Stimulated activated CD8-positive, alpha-beta memory T cell treated with anti-CD3 and anti-CD28 coated beads, Interleukin-15, amount 100 ng/mL, for 24 hours (primary cell): ENCODE data around the gene WDR62.

Source experiments
- DNase-seq: peaks from one replicate; pipeline ENCODE4 v3.0.0-alpha.2; 2020; ENCODE audit warnings: low read depth

WDR62 gene

DNA sequence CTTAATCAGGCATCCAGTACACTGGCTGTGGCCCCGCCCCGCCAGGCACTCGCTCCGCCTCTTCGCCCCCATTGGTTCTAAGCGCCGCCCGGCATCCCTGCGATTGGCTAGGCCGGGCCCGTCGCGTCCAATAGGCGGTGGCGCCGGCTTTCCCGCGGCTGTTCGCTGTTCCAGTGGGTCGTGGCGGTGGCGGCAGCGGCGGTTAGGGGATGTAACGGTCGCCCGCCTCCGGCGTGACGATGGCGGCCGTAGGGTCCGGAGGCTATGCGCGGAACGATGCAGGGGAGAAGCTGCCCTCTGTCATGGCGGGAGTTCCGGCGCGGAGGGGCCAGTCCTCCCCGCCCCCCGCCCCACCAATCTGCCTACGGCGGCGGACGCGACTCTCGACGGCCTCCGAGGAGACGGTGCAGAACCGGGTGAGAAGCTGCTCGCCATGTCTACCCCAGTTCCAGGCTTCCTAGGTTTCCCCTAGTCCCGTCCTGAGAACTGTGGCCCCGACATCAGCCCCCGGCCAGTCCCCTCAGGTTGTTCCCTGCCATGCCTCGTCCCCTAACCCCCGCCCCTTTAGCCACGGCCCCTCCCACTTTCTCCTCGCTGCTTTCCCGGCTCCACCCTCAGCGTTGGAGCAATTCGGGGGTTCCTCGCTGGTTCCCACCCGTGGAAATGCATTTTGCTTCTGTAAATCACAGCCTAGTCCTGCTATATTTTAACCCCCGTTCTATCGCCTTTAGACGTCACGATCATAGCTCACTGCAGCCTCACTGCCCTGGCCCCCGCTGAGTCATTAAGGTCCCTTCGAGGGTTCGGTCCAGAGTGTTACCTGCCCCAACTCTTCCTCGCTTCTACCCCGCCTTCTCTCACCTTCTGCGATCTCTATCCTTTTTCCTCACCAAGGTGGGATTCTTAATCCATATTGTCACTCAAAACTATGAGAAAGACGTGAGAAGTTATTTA, at the start of gene WDR62:
TSS of gene WDR62 (plus strand) at position 165 of the 954 bp plus-strand sequence. CDS start at position 240, 75 bp downstream.
- peak; percentile 88 for DNase-seq

- no peak for DNase-seq
Observed at GRCh38 chr19:36006955-36007354, 47.7 kb upstream of the WDR62 start.

DNA sequence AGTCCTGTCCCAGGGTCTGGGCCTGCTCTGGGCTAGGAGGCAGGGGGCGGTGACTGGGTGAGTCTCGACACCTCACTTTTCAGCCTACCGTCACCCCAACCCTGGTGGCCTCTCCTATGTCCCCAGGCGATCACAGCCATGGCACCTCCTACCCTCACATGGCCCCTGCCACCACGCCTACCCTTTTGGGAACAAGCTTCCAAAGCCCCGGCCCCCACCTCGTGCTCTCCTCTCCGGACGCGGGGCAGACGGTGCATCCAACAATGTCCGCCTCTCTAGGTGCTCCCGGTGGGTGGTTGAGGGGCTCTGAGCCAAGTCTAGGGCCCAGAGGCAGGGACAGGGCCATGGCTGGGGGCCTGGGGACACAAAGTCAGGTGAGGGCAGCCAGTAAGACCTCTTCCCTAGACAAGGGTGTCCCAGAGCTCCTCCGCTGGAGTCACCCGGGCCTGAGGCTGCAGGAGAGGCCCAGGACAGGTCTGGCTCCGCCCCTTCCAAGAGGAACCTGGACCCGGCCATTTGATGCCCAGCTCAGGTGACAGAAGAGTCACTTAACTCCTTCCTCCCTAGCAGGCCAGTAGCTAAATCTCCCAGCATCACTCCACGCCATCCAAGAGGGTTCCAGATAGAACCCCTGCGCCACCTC, 46.2 kb upstream of the WDR62 start, which contains the start of gene SYNE4:
TSS of gene SYNE4 (minus strand) at position 478 of the 643 bp plus-strand sequence. CDS start at position 346, 132 bp downstream.
- no peak for DNase-seq

DNA sequence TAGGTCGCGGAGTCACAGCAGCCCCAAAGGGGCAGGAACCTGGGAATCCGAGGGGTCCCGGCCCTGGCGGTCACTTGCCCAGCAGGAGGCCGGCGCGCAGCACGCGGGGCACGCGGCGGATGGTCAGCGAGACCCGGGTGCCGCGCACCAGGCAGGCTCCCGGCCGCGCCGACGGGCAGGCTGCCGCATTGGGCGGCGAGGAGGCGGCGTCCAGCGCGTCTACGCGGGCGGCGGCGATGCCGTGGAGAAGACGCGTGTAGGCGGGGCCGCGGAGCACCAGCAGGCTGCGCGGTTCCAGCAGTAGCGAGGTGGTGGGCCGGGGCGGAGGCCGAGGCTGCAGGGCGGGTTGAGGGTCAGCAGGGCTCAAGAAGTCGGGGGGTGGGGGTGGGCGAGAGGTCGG, 45.5 kb upstream of the WDR62 start:
- DNase-seq = no peak

DNA sequence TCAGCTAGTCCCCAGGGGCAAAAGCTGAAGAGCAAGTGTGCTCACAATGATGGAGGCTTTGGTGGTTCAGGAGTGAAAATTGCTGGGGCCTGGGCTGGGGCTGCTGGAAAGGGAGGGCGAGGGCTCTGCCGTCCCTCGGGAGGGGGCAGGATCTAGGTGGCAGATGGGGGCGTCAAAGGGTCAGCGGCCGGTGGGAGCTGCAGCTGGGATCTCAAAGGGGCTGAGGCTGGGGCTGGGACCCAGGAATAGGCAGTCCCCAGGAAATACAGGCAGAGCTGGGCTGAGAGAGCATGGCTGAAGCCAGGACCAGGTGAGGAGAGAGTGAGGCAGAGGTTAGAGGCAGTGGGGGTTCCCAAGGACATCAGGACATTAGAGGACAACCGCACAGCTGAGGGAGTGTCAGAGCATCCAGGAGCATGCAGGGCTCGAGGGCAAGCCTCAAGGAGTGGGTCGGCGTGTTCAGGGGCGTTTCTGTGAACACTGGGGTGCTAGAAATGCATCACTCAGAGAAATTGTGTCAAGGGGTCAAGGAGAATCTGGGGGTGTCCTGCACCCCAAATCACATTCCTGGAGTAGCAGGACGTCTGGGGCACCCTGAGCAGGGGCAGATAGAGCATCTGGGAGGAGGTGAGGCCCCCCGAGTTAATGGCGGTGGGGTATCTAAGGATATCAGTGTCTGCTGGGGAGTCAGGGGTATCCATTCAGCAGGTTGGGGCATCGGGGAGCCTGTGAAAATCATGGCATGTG, 44.9 kb upstream of the WDR62 start:
- no peak for DNase-seq

- no peak for DNase-seq
Observed at GRCh38 chr19:36010402-36010801, 44.3 kb upstream of the WDR62 start.

DNA sequence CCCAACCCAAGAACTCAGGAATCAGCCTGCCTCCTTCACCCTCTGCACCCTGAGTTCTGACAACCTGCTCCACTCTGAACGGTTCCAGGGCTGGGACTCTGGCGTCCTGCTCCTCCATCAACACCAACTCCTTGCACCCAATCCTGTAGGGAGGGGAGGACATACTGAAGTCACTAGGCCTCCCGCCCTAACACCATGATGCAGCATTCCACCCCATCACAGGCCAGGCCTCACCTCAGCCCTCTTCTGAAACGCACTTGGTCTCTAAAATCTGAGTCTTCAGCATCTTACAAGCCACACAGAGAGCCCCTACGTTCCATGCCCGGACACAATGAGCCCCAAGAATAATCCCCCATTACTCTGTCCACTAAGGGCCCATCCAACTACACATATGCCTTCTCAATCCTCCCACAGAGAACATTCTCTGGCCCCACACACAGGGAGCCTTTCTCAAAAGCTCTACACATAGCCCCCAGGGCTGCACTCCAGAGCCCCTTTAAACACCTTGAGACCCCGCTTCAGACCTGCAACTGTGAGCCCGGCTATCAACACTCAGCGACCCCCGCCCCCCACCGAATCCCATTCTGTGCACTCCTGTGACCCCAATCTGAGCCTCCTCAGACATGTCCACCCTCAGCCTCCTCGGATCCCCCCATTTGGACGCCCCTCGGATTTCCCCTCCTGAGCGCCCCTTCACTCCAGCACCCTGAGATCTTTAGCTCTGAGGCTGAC, 41.3 kb upstream of the WDR62 start:
- no peak for DNase-seq

DNA sequence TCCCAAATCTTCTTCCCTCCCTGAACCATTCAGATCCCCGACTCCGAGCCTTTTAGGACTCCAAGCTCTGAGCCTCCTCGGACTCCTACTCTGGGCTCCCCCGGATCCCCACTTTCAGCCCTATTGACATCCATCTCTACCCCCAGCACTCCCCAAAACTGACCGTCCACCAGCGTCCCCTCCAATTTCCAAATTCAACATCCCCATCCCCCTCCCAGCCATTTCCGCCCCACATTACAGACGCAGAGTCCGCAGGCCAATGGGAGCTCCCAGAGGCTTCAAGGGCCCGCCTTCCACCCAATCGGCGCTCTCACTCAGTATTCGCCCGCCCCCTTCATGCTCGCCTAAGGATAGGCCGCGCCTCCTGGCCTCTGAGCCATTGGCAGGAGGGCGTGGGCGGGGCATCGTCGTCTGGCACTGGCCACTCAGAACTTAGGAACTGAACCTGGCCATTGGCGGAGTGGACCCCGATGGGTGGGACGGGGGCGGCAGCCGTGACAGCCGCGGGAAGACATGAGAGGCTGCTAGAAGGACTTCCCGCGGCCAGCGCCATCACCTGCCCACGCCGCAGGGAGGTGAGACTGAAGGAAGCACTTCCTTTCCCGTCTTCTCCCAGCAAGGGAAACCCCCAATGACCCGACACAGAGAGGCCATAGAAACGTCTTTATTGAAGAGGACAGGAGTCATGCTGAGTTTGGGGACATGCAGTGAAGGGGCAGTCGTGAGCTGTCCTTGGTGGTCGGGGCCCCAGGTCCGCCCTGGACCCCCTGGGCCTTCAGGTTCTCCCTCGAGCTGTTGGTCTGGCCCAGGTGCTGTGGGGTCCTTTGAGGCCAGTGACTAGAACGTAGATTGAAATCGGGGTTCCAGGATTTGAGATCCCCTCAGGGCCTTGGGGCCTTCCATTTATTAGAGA, 40.4 kb upstream of the WDR62 start, which contains the start of gene ALKBH6:
TSS of gene ALKBH6 (minus strand) at position 202 of the 913 bp plus-strand sequence. CDS start 816 bp downstream, outside the sequence.
- DNase-seq = peak; percentile 98

GRCh38 chr19:36019061-36019670, 35.5 kb upstream of the WDR62 start:
- no peak for DNase-seq

- no peak for DNase-seq
Observed at GRCh38 chr19:36023432-36023831, 31.3 kb upstream of the WDR62 start.

GRCh38 chr19:36025541-36025940, 29.2 kb upstream of the WDR62 start:
- no peak for DNase-seq

DNA sequence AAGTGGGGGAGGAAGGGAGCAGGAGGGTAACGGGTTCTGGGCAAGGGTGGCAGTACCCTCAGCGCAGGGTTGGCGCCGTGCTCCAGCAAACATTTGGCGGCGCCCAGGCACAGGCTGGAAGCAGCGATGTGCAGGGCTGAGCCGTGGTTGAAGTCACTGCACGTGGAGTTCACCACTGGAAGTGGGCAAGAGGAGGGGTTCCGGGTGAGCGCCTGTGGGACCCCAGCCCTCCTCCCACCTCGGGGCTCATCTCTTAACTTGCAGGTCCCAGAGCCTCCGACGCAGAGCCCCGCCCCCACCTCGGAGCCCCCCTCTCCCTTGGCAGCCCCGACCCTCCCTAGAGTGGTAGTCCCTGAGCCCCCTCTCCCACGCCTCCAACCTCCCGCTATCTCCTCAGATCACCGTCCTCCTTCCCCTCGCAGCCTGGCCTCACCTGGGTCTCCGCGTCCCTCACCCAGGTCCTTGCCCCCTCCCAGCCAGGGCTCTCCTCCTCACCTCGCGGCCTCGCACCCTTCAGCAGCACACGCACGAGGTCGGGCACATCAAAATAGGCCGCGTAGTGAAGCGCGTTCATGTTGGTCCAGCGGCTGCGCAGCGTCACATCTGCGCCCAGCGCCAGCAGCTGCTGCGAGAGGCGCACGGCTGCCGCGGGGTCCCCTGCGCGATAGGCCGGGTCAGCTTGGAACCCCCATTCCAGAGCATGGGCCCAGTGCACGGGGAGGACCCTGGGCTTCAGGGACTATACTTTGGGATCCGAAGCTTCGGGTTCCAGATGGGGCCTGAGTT, 28.4 kb upstream of the WDR62 start:
- DNase-seq = no peak

DNA sequence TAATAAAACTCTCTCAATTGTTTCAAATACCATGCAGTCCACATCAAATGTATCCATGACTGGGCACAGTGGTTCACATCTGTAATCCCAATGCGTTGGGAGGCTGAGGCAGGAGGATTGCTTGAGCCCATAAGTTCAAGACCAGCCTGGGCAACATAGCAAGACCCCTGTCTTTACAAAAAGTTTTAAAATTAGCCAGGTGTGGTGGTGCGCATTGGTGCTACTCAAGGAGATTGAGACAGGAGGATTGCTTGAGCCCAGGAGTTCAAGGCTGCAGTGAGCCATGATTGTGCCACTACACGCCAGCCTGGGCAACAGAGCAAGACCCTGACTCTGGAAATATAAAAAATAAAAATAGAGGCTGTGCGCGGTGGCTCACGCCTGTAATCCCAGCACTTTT, 27.0 kb upstream of the WDR62 start:
- DNase-seq = no peak

- no peak for DNase-seq
Observed at GRCh38 chr19:36028313-36029041, 26.2 kb upstream of the WDR62 start.

- no peak for DNase-seq
Observed at GRCh38 chr19:36030264-36031148, 24.2 kb upstream of the WDR62 start.

DNA sequence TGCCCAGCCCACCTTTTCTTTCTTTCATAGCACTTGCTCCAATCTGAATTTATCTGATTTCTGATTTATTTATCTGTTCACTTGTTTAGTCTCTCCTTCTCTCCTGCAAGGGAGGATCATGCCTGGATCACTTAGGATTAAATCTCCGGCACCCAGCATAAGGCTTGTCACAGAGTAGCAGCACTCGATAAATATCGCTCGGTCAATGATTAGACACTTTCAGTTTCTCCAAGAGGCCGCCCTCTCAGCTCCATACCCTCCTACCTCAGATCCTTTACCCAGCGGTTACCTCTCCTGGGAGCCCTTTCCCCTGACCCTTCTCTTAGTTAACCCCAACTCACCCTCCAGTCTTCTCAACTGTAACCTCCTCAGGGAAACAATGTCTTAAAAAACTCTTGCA, 23.4 kb upstream of the WDR62 start:
- DNase-seq = no peak
